Mesodermal cell (in vitro differentiated cells): ENCODE results near the gene ESM1.

Experiments
- H3K27ac ChIP-seq: 2 replicates; pipeline ENCODE4 v1.7.0; 2013; ENCODE audit warnings: mild to moderate bottlenecking, low read depth, low read length, moderate library complexity; ENCODE audit not compliant: severe bottlenecking
- H3K36me3 ChIP-seq: 2 replicates; pipeline ENCODE4 v1.7.1; 2013; ENCODE audit warnings: mild to moderate bottlenecking, low read length, moderate library complexity; ENCODE audit not compliant: control insufficient read depth, insufficient read depth
- H3K4me1 ChIP-seq: one replicate; pipeline ENCODE4 v1.7.1; 2013; ENCODE audit warnings: mild to moderate bottlenecking, low read length; ENCODE audit not compliant: insufficient read depth, control insufficient read depth, poor library complexity, severe bottlenecking
- H3K4me3 ChIP-seq: 2 replicates; pipeline ENCODE4 v1.7.0; 2013; ENCODE audit warnings: low read length, control low read depth, mild to moderate bottlenecking; ENCODE audit not compliant: insufficient read depth, poor library complexity, severe bottlenecking; ENCODE audit errors: extremely low read depth
- H3K9me3 ChIP-seq: 2 replicates; pipeline ENCODE4 v1.7.1; 2013; ENCODE audit warnings: mild to moderate bottlenecking, low read length, moderate library complexity; ENCODE audit not compliant: control insufficient read depth
- WGBS, 2 experiments: methylation state at CpG; one replicate each; pipeline ENCODE4 v1.1.5; 2013; ENCODE audit warnings: missing lambda C conversion rate in 2 of 2; ENCODE audit not compliant: insufficient coverage in 2 of 2; 5-methylcytosine and 5-hydroxymethylcytosine counted together

The ESM1 gene

GRCh38 chr5:54988218-54988617, 2.8 kb upstream of the ESM1 start:
- WGBS, 2 experiments: 83 to 100% methylated on average over 1 of the region's 1 CpG
- Histone ChIP-seq H3K27ac (no peak overlapping the region), H3K4me3 (no peak overlapping the region), H3K36me3 (no peaks in the 10 kb centered on the region), H3K4me1 (peaks cover 27% of the 10 kb centered on the region), H3K9me3 (no peaks in the 10 kb centered on the region)

GRCh38 chr5:54986269-54986654, 869 bp upstream of the ESM1 start:
- peaks cover 25% of the 10 kb centered on the region for H3K4me1 ChIP-seq
- no peak overlapping the region for H3K4me3 ChIP-seq
- WGBS, 2 experiments: 67 to 91% methylated on average over 1 to 3 of the region's 5 CpGs
- no peaks in the 10 kb centered on the region for H3K36me3 ChIP-seq
- no peaks in the 10 kb centered on the region for H3K9me3 ChIP-seq
- H3K27ac ChIP-seq: peak overlapping the region; percentile 30

- WGBS, 2 experiments: 63% methylated on average over 3 of the region's 7 CpGs; no CpG with 5 or more reads in 1 of the 2 experiments
- Histone ChIP-seq H3K4me3 (no peak overlapping the region), H3K9me3 (no peaks in the 10 kb centered on the region), H3K36me3 (no peaks in the 10 kb centered on the region), H3K27ac (no peak overlapping the region), H3K4me1 (peaks cover 15% of the 10 kb centered on the region)
Measured at GRCh38 chr5:54981928-54982327, 3.5 kb downstream of the ESM1 start.

GRCh38 chr5:54975701-54976100, 9.7 kb downstream of the ESM1 start:
- Histone ChIP-seq H3K9me3 (no peaks in the 10 kb centered on the region), H3K36me3 (no peaks in the 10 kb centered on the region), H3K4me1 (no peaks in the 10 kb centered on the region), H3K27ac (no peak overlapping the region), H3K4me3 (no peak overlapping the region)
- WGBS, 2 experiments: 71 to 83% methylated on average over 1 of the region's 1 CpG

GRCh38 chr5:54969856-54970828, 15.3 kb downstream of the ESM1 start:
- Histone ChIP-seq H3K36me3 (no peaks in the 10 kb centered on the region), H3K27ac (no peak overlapping the region), H3K4me1 (no peaks in the 10 kb centered on the region), H3K4me3 (no peak overlapping the region), H3K9me3 (peaks cover 2% of the 10 kb centered on the region)
- whole genome bisulfite sequencing, 2 experiments: 71 to 85% methylated on average over 3 of the region's 5 CpGs

- Histone ChIP-seq H3K36me3 (no peaks in the 10 kb centered on the region), H3K4me3 (no peak overlapping the region), H3K9me3 (peaks cover 2% of the 10 kb centered on the region), H3K4me1 (no peaks in the 10 kb centered on the region), H3K27ac (no peak overlapping the region)
- 83 to 94% methylated on average over 2 to 3 of the region's 4 CpGs for WGBS, 2 experiments
Measured at GRCh38 chr5:54969242-54969641, 16.2 kb downstream of the ESM1 start.

GRCh38 chr5:54965806-54966205, 19.6 kb downstream of the ESM1 start:
- H3K4me3 ChIP-seq: no peak overlapping the region
- peaks cover 3% of the 10 kb centered on the region for H3K4me1 ChIP-seq
- H3K36me3 ChIP-seq: no peaks in the 10 kb centered on the region
- H3K9me3 ChIP-seq: peaks cover 2% of the 10 kb centered on the region
- no peak overlapping the region for H3K27ac ChIP-seq
- 93 to 100% methylated on average over 2 of the region's 3 CpGs for WGBS, 2 experiments

GRCh38 chr5:54964405-54964804, 21.0 kb downstream of the ESM1 start:
- Histone ChIP-seq H3K4me3 (no peak overlapping the region), H3K36me3 (no peaks in the 10 kb centered on the region), H3K9me3 (peaks cover 2% of the 10 kb centered on the region), H3K27ac (no peak overlapping the region), H3K4me1 (peaks cover 3% of the 10 kb centered on the region)

- Histone ChIP-seq H3K27ac (no peak overlapping the region), H3K4me3 (no peak overlapping the region), H3K36me3 (no peaks in the 10 kb centered on the region), H3K4me1 (peaks cover 3% of the 10 kb centered on the region), H3K9me3 (no peaks in the 10 kb centered on the region)
- WGBS, 2 experiments: 69 to 72% methylated on average over 5 to 6 of the region's 6 CpGs
Measured at GRCh38 chr5:54959673-54960418, 25.5 kb downstream of the ESM1 start.

- Histone ChIP-seq H3K27ac (no peak overlapping the region), H3K4me3 (no peak overlapping the region), H3K4me1 (no peaks in the 10 kb centered on the region), H3K36me3 (no peaks in the 10 kb centered on the region), H3K9me3 (no peaks in the 10 kb centered on the region)
Measured at GRCh38 chr5:54956922-54957321, 28.5 kb downstream of the ESM1 start.

- Histone ChIP-seq H3K4me1 (no peaks in the 10 kb centered on the region), H3K4me3 (no peak overlapping the region), H3K27ac (no peak overlapping the region), H3K9me3 (no peaks in the 10 kb centered on the region), H3K36me3 (no peaks in the 10 kb centered on the region)
- no CpG with 5 or more reads among the region's 1 CpG for WGBS, 2 experiments
Measured at GRCh38 chr5:54947187-54947586, 38.2 kb downstream of the ESM1 start.
